H7 (cell line): ENCODE data around the gene HOMER1. TPM values are rescaled to one million over a fixed set of nuclear protein-coding genes. Genes with fewer than 3 reads are reported as not detected.

ENCODE experiments used
- DNase-seq: peaks from one replicate; pipeline ENCODE4 v3.0.0; 2012
- H3K27me3 ChIP-seq: 2 replicates; pipeline ENCODE4 v1.6.0; 2011; ENCODE audit warnings: mild to moderate bottlenecking, low read length; ENCODE audit not compliant: control insufficient read depth, insufficient read depth
- H3K36me3 ChIP-seq: replicated peaks from 2 replicates; pipeline ENCODE4 v1.5.1; 2011; ENCODE audit warnings: low read length; ENCODE audit not compliant: control insufficient read depth, insufficient read depth
- H3K4me3 ChIP-seq: 2 replicates; pipeline ENCODE4 v1.5.1; 2011; ENCODE audit warnings: low read depth, mild to moderate bottlenecking, control low read depth, low read length, moderate library complexity; ENCODE audit not compliant: insufficient read depth
- total RNA-seq: library from RNA; depleted of rRNA; stranded (reverse); fragments of >200 nt; shearing (Covaris generic); gene quantifications from 2 replicates; pipeline ENCODE4 v1.2.3, GENCODE V29; 2014

Gene HOMER1
- total RNA-seq, 1 experiment from 2014 or later = 25.3 TPM

DNA sequence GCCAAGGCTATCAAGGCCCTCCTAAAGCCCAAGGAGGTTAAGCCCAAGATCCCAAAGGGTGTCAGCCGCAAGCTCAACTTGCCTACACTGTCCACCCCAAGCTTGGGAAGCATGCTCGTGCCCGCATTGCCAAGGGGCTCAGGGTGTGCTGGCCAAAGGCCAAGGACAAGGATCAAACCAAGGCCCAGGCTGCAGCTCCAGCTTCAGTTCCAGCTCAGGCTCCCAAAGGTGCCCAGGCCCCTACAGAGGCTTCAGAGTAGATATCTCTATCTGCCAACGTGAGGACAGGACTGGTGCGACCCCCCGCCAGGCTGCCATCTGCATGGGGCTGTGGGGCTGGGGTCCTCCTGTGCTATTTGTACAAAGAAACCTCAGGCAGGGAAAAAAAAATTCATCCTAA is 3.3 kb downstream of the HOMER1 start:
- no peaks in the 10 kb centered on the region for H3K36me3 ChIP-seq
- peak overlapping the region; percentile 97; the same call in 1 of the 2 replicates for H3K4me3 ChIP-seq
- H3K27me3 ChIP-seq = no peaks in the 10 kb centered on the region
- DNase-seq = no peak

DNA sequence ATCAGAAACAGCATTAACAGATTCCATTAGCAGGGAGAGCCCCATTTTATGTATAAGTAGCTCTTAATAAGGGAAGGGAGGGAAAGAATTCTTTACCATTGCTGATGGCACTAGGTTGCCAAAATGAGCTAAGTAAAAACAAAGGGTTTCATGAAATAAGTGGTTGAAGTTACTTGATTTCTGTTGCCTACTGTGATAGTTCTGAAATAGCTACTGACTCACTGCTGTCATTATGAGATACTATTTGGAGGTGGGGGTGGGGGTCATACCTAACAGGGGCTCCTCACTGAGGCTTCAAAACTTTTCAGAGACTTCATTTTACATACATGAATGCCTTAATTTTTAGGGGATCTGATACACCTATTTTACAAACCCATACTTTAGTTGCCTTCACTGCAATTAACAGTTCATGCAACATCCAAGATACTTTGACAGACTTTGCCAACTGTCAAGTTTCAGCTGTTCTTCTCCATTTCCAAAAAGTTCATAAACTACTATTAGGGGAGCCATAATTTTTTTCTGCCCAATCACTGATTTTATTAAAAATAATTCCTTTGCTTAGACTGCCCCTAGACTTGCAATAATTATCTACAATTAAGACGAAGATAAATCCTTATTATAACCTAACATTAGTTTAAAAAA is 4.6 kb downstream of the HOMER1 start:
- Histone ChIP-seq H3K4me3 (no peak overlapping the region), H3K36me3 (no peaks in the 10 kb centered on the region)
- no peak for DNase-seq

DNA sequence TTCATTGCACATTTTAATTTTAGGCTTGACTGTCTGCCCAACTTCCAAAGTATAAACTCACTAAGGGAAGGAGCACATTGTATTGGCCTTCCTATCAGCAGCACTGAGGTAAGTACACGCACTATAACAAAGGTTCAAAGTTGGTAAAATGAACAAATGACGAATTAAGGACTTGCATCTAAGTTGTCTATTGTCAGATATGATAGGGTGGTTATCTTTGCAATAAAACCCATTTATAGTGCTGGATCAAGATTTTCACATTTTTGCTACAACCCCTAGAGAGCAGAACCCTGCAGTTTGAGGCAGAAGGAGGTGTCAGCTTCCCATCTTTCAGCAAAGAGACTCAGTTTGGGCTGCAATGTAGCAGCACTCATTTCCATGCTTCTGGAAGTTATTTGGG is 5.1 kb downstream of the HOMER1 start:
- Histone ChIP-seq H3K36me3 (no peaks in the 10 kb centered on the region), H3K4me3 (no peak overlapping the region), H3K27me3 (no peaks in the 10 kb centered on the region)
- peak; percentile 32 for DNase-seq

More for the DNA sequence above, 4.6 kb downstream of the HOMER1 start:
- no peaks in the 10 kb centered on the region for H3K27me3 ChIP-seq

DNA sequence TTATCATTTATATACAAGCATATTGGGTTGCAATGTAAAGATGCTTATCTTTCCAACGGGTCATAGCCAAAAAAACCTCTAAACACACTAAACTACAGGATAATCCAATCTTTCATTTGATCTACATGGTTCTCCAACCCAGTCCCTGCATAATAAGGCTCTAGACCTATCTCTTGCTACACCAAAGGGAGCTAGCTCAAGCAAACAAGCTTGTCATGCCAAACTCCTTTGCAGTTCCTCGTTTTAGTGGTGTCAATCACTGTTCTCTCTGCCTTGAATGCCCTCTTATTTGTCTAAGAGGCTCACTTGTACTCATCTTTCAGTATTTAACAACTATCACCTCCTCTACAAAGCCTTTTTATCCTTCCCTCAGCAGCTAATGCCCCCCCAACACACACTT is 5.6 kb downstream of the HOMER1 start:
- DNase-seq = no peak
- Histone ChIP-seq H3K27me3 (no peaks in the 10 kb centered on the region), H3K36me3 (no peaks in the 10 kb centered on the region), H3K4me3 (no peak overlapping the region)

DNA sequence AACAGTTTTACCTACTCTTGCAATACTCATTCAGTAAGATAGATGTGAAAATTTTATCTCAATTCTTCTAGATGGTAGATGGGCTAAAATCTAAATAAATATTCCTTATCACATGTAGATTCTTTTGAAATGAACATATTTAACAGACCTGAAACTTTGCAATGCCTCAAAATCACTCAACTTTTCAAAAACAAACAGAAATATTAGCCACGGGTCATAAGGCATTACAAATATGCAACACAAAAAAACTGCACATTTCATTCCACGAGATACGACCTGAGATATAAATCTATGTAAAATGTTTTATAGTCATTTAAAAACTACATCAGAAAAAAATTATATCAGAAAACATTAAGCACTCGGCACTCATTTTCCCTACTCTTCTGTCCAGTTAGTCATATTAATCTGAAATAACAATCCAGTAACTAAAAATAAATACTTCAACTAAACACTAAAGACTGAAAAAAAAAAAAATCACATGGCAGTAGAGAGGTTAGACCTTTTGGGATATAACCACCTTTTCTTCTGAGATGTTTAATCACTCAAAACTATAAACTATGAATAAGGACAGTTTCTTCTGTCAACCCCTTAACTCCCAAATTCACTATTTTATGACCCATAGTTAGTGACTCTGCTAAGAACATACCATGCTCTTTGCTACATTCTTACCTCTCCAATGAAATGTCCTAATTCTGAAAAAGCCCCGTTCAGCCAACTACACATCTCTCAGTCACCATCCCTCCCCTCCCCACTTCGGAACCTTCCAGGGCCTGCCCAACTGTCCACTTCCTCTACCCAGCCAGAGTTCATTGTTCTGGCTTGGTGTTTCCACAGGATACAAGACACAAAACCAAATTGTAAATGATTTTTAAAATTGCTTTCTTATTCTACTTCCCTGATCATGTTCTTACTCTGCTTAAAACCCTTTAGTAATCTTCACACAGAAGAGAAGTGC is 6.4 kb downstream of the HOMER1 start:
- Histone ChIP-seq H3K27me3 (no peaks in the 10 kb centered on the region), H3K4me3 (no peak overlapping the region)

DNA sequence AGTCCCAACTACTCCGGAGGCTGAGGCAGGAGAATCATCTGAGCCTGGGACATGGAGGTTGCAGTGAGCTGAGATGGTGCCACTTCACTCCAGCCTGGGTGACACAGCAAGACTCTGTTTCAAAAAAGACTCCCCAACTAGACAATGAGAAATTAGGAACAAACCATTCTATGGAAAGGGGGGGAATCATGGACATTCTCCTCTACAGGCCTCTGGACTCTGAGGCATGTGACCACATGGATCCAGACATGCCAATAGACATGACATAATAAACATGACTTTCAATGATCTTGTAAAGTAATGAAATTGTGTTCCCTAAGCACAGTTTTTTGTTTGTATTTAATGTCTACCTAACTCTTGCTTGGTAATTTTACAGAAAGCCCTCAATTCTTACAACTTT is 8.8 kb downstream of the HOMER1 start:
- Histone ChIP-seq H3K4me3 (no peak overlapping the region), H3K36me3 (no peaks in the 10 kb centered on the region), H3K27me3 (no peaks in the 10 kb centered on the region)
- DNase-seq = no peak

More for the DNA sequence above, 6.4 kb downstream of the HOMER1 start:
- DNase-seq = peak; percentile 35
- H3K36me3 ChIP-seq = no peaks in the 10 kb centered on the region

DNA sequence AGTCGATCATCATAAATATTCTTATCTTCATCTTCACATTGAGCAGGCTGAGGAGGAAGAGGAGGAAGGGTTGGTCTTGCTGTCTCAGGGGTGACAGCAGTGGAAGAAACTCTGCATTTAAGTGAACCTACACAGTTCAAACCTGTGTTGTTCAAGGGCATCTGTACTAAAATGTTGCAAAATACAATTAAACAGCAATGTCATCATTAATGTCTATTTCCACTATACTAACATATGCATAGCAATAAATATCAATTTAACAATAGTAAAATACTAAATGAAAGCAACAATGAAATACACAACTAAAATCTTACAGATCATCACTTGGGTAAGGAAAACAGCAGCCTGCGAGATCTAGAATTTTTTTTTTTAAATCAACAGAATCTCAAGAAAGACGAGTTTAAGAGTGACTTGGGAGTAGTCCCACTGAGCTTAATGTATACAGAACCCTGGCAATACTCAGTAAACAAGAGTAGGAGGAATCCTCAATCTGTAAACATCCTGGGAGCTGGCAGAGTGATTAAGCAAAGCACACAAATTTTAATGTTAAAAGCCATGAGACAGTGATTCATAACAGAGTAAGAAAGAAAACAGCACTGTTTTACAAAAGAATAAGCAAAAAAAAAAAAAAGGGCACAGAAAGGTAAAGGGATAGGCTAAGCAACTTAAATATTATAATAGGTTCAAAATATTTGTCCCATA is 10.0 kb downstream of the HOMER1 start:
- no peaks in the 10 kb centered on the region for H3K27me3 ChIP-seq
- no peaks in the 10 kb centered on the region for H3K36me3 ChIP-seq
- no peak overlapping the region for H3K4me3 ChIP-seq
- no peak for DNase-seq

DNA sequence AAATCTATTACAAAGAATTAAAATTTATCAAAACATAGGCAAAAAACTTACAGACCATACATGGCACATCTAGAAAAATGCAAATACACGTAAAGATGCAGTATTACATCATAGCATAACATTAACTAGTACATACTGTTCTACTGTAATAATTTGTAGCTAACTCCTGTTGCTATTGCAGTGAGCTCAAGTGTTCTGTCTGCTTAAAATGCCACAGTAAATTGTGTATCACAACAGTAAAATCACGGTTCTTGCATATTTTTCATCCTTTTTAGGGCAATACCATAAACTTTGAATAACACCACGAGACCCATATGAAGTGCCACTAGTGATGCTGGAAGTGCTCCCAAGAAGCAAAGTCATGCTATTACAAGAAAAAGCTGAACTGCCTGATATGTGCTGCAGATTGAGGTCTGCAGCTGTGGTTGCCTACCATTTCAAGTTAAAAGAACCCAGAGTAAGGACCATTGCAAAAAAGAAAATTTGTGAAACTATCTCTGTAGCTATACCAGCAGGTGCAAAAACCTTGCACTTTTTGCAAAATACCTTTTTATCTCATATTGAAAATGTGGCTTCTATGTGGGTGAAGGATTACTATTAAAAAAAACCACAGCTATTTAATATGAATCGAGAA is 14.2 kb downstream of the HOMER1 start:
- DNase-seq = no peak
- Histone ChIP-seq H3K27me3 (no peaks in the 10 kb centered on the region), H3K36me3 (no peaks in the 10 kb centered on the region), H3K4me3 (no peak overlapping the region)

DNA sequence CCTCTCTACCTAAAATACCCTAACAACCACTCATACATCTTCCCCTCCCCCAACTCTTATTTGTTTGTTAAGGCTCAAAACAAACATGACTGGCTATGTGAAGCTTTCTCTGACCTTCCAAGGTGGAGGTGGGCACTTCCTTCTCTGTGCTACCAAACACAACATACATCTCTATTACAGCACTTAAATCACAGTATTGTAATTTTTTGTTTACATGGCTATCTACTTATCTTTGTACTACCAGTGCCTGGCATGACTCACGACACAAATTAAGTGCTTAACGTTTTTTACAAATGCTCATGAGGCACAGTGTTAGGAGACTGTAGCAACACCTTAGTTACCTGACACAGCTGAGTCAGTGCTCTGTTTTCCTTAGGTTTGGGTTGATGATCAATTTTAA is 18.6 kb downstream of the HOMER1 start:
- H3K4me3 ChIP-seq = no peak overlapping the region
- no peaks in the 10 kb centered on the region for H3K36me3 ChIP-seq
- H3K27me3 ChIP-seq = no peaks in the 10 kb centered on the region
- DNase-seq = no peak

DNA sequence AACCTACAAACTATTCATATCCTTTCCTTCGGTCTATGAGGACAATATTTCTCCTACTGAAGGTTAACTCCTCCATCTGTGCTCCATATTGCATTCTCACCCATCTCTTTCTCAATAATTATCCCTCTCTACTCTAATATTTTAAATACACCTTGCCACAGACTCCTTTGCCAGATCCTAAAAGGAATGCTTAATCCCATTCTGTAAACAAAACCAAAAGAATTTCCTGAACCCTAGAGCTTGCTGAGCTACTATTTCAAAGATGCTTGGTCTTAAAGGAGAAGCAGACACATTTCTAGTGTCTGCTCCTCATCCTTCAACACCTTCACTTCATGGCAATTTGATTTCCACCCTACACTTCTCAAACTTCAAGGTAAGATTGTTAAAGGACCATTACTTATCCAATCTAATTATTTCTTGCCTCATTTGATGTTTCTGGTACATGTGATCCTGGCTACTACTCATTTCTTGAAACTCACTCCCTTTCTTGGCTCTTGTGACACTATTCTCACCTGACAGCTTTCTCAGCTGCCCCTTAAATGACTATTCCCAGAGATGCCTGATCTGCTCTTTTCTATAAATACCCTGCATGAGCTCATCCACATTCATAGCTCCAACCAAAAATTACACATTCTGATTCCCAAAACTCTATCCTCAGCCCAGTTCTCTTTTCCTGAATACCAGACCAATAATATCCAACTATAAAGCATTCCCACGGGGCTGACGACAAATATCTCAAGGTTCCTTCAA is 20.2 kb downstream of the HOMER1 start:
- Histone ChIP-seq H3K27me3 (no peaks in the 10 kb centered on the region), H3K36me3 (no peaks in the 10 kb centered on the region), H3K4me3 (no peak overlapping the region)
- DNase-seq = no peak

DNA sequence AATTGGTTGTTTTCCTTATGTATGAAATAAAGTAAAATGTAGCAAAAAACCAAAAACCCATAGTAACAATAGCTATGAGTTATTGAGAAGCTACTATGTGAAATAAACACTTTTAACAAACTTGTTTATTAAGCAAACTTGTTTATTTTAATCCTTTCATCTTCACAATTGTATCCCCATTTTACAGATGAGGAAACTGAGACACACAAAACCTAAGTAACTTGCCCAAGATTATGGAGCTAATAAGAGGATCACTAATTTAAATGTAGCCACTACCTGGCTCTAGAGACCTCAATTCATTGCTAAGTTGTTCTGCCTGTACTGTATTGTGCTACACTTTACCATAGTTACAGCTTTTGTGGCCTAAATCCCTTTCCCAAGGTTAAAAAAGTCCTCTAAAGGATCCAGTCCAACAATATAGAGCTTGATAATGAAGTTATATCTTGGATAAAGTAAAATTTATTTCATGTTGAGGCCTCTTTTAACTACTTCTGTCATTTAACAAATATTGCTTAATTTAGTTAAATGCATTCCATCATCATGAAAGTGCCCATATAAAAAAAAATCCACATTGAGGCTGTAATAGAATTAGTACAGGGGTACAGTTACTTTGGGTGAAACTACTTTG is 22.1 kb downstream of the HOMER1 start:
- Histone ChIP-seq H3K27me3 (no peaks in the 10 kb centered on the region), H3K36me3 (no peaks in the 10 kb centered on the region), H3K4me3 (no peak overlapping the region)
- DNase-seq = no peak

DNA sequence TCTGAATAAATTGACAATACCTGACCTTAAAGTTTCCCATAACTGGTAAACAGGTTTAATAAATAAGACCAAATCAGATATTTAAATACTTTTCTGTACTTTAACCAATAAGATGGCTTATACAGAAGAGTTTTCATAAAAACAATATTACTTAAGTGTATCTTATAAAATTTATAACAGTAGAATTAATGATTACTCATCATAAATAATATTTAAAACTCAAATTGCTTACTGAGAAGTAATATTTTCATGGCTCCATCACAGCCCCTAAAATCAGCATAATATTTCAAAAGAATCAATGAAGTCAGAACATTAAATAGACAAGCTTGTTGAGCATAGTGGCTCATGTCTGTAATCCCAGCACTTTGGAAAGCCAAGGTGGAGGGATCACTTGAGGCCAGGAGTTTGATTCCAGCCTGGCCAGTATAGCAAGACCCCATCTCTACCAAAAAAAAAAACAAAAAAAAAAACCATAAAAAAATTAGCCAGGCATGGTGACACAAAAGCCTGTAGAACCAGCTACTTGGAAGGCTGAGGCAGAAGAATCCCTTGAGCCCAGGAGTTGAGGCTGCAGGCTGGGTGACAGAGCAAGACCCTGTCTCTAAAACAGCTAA is 23.5 kb downstream of the HOMER1 start:
- Histone ChIP-seq H3K4me3 (no peak overlapping the region), H3K36me3 (no peaks in the 10 kb centered on the region), H3K27me3 (no peaks in the 10 kb centered on the region)
- no peak for DNase-seq

DNA sequence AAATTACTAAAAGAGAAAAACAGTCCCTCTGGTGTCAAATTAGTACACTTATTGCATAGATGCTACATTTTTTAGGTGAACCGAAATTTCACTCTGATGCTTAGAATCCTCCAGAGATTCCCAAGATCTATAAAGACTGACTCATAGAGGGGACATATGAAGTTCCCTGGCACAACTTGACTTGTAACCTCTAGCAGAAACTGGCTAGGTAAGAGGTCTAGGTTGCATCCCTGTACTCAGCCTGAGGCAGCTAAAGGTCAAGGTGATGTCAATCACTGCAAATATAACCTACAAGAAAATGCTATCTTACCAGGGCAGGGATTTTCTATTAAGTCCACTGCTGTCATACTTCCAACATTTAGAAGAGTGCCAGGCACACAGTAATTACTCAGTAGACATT is 24.2 kb downstream of the HOMER1 start:
- no peaks in the 10 kb centered on the region for H3K27me3 ChIP-seq
- DNase-seq = no peak
- H3K36me3 ChIP-seq = no peaks in the 10 kb centered on the region
- no peak overlapping the region for H3K4me3 ChIP-seq
